GM23338 (cell line): ENCODE data around the gene TMEM234.
"Not testable (repeated sequence)": the region's sequence is repeated elsewhere in the genome, so short reads cannot be mapped to it uniquely, and the experiment has no call there.

ENCODE experiments used
- CREB1 ChIP-seq: fragments of 250-450 bp; sonication (Bioruptor Pico); IDR thresholded peaks from 2 replicates; pipeline ENCODE4 v1.5.0; 2020; ENCODE audit warnings: low read depth, mild to moderate bottlenecking, moderate library complexity
- EZH2 ChIP-seq: fragments of 200-600 bp; sonication (generic); IDR thresholded peaks from one replicate; pipeline ENCODE4 v1.8.0; 2017; ENCODE audit warnings: antibody characterized with exemption, mild to moderate bottlenecking, low read depth; ENCODE audit not compliant: unreplicated experiment
- EZH2phosphoT487 ChIP-seq: fragments of 200-600 bp; sonication (generic); IDR thresholded peaks from one replicate; pipeline ENCODE4 v1.8.1; 2018; ENCODE audit warnings: antibody characterized with exemption; ENCODE audit not compliant: unreplicated experiment
- JUNB ChIP-seq: IDR thresholded peaks from one replicate; pipeline ENCODE4 v1.6.1; 2016; ENCODE audit warnings: antibody characterized with exemption; ENCODE audit not compliant: unreplicated experiment
- NANOG ChIP-seq: IDR thresholded peaks from 2 replicates; pipeline ENCODE4 v1.6.1; 2016; ENCODE audit warnings: antibody characterized with exemption, borderline replicate concordance
- POLR2AphosphoS5 ChIP-seq: IDR thresholded peaks from 2 replicates; pipeline ENCODE4 v1.6.1; 2016; ENCODE audit warnings: antibody characterized with exemption, low read depth
- ZNF331 ChIP-seq: fragments of 250-450 bp; sonication (Bioruptor Pico); IDR thresholded peaks from 2 replicates; pipeline ENCODE4 v1.5.0; 2020; ENCODE audit warnings: low read depth, mild to moderate bottlenecking, moderate library complexity
- TF ChIP-seq, protein P1 (sequence below), 2 experiments: fragments of 200-600 bp in 1 of 2; sonication (generic) in 1 of 2; conservative IDR thresholded peaks; 2 replicates each; pipeline versions ENCODE4 v1.5.1 to v1.6.1; 2016 to 2017; ENCODE audit warnings: antibody characterized with exemption in 2 of 2, low read depth in 2 of 2, mild to moderate bottlenecking in 2 of 2, moderate library complexity in 1 of 2
- TF ChIP-seq, protein P2 (sequence below): IDR thresholded peaks from 2 replicates; pipeline ENCODE4 v1.6.1; 2016; ENCODE audit warnings: antibody characterized with exemption
- TF ChIP-seq, protein P3 (sequence below): IDR thresholded peaks from one replicate; pipeline ENCODE4 v1.6.1; 2018; ENCODE audit warnings: antibody characterized with exemption; ENCODE audit not compliant: unreplicated experiment
- TF ChIP-seq, protein P4 (sequence below): fragments of 250-450 bp; sonication (Bioruptor Pico); IDR thresholded peaks from 2 replicates; pipeline ENCODE4 v1.5.0; 2020; ENCODE audit warnings: mild to moderate bottlenecking, moderate library complexity

DNA sequence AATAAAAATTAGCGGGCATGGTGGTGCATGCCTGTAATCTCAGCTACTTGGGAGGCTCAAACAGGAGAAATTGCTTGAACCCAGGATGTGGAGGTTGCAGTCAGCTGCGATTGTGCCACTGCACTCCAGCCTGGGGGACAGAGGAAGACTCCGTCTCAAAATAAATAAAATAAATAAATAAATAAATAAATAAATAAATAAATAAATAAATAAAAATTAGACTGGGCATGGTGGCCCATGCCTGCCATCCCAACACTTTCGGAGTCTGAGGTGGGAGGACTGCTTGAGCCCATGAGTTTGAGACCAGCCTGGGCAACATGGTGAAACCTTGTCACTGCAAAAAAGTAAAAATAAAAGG is 41.1 kb upstream of the TMEM234 start:
- TF ChIP-seq EZH2phosphoT487; POLR2AphosphoS5; EZH2; CREB1 (CRISPR knock-in tag); JUNB; ZNF331 (CRISPR knock-in tag); NANOG: not testable (repeated sequence)
- TF ChIP-seq, protein P1, sequence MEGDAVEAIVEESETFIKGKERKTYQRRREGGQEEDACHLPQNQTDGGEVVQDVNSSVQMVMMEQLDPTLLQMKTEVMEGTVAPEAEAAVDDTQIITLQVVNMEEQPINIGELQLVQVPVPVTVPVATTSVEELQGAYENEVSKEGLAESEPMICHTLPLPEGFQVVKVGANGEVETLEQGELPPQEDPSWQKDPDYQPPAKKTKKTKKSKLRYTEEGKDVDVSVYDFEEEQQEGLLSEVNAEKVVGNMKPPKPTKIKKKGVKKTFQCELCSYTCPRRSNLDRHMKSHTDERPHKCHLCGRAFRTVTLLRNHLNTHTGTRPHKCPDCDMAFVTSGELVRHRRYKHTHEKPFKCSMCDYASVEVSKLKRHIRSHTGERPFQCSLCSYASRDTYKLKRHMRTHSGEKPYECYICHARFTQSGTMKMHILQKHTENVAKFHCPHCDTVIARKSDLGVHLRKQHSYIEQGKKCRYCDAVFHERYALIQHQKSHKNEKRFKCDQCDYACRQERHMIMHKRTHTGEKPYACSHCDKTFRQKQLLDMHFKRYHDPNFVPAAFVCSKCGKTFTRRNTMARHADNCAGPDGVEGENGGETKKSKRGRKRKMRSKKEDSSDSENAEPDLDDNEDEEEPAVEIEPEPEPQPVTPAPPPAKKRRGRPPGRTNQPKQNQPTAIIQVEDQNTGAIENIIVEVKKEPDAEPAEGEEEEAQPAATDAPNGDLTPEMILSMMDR (conservative IDR thresholded peaks at IDR 0.05; ENCODE audit: low read depth in 2 of 2) = not testable (repeated sequence)
- TF ChIP-seq, protein P2, sequence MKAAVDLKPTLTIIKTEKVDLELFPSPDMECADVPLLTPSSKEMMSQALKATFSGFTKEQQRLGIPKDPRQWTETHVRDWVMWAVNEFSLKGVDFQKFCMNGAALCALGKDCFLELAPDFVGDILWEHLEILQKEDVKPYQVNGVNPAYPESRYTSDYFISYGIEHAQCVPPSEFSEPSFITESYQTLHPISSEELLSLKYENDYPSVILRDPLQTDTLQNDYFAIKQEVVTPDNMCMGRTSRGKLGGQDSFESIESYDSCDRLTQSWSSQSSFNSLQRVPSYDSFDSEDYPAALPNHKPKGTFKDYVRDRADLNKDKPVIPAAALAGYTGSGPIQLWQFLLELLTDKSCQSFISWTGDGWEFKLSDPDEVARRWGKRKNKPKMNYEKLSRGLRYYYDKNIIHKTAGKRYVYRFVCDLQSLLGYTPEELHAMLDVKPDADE = not testable (repeated sequence)
- TF ChIP-seq, protein P3, sequence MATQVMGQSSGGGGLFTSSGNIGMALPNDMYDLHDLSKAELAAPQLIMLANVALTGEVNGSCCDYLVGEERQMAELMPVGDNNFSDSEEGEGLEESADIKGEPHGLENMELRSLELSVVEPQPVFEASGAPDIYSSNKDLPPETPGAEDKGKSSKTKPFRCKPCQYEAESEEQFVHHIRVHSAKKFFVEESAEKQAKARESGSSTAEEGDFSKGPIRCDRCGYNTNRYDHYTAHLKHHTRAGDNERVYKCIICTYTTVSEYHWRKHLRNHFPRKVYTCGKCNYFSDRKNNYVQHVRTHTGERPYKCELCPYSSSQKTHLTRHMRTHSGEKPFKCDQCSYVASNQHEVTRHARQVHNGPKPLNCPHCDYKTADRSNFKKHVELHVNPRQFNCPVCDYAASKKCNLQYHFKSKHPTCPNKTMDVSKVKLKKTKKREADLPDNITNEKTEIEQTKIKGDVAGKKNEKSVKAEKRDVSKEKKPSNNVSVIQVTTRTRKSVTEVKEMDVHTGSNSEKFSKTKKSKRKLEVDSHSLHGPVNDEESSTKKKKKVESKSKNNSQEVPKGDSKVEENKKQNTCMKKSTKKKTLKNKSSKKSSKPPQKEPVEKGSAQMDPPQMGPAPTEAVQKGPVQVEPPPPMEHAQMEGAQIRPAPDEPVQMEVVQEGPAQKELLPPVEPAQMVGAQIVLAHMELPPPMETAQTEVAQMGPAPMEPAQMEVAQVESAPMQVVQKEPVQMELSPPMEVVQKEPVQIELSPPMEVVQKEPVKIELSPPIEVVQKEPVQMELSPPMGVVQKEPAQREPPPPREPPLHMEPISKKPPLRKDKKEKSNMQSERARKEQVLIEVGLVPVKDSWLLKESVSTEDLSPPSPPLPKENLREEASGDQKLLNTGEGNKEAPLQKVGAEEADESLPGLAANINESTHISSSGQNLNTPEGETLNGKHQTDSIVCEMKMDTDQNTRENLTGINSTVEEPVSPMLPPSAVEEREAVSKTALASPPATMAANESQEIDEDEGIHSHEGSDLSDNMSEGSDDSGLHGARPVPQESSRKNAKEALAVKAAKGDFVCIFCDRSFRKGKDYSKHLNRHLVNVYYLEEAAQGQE = not testable (repeated sequence)
- TF ChIP-seq, protein P4, sequence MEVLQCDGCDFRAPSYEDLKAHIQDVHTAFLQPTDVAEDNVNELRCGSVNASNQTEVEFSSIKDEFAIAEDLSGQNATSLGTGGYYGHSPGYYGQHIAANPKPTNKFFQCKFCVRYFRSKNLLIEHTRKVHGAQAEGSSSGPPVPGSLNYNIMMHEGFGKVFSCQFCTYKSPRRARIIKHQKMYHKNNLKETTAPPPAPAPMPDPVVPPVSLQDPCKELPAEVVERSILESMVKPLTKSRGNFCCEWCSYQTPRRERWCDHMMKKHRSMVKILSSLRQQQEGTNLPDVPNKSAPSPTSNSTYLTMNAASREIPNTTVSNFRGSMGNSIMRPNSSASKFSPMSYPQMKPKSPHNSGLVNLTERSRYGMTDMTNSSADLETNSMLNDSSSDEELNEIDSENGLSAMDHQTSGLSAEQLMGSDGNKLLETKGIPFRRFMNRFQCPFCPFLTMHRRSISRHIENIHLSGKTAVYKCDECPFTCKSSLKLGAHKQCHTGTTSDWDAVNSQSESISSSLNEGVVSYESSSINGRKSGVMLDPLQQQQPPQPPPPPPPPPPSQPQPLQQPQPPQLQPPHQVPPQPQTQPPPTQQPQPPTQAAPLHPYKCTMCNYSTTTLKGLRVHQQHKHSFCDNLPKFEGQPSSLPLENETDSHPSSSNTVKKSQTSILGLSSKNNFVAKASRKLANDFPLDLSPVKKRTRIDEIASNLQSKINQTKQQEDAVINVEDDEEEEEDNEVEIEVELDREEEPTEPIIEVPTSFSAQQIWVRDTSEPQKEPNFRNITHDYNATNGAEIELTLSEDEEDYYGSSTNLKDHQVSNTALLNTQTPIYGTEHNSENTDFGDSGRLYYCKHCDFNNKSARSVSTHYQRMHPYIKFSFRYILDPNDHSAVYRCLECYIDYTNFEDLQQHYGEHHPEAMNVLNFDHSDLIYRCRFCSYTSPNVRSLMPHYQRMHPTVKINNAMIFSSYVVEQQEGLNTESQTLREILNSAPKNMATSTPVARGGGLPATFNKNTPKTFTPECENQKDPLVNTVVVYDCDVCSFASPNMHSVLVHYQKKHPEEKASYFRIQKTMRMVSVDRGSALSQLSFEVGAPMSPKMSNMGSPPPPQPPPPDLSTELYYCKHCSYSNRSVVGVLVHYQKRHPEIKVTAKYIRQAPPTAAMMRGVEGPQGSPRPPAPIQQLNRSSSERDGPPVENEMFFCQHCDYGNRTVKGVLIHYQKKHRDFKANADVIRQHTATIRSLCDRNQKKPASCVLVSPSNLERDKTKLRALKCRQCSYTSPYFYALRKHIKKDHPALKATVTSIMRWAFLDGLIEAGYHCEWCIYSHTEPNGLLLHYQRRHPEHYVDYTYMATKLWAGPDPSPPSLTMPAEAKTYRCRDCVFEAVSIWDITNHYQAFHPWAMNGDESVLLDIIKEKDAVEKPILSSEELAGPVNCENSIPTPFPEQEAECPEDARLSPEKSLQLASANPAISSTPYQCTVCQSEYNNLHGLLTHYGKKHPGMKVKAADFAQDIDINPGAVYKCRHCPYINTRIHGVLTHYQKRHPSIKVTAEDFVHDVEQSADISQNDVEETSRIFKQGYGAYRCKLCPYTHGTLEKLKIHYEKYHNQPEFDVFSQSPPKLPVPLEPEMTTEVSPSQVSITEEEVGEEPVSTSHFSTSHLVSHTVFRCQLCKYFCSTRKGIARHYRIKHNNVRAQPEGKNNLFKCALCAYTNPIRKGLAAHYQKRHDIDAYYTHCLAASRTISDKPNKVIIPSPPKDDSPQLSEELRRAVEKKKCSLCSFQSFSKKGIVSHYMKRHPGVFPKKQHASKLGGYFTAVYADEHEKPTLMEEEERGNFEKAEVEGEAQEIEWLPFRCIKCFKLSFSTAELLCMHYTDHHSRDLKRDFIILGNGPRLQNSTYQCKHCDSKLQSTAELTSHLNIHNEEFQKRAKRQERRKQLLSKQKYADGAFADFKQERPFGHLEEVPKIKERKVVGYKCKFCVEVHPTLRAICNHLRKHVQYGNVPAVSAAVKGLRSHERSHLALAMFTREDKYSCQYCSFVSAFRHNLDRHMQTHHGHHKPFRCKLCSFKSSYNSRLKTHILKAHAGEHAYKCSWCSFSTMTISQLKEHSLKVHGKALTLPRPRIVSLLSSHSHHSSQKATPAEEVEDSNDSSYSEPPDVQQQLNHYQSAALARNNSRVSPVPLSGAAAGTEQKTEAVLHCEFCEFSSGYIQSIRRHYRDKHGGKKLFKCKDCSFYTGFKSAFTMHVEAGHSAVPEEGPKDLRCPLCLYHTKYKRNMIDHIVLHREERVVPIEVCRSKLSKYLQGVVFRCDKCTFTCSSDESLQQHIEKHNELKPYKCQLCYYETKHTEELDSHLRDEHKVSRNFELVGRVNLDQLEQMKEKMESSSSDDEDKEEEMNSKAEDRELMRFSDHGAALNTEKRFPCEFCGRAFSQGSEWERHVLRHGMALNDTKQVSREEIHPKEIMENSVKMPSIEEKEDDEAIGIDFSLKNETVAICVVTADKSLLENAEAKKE (CRISPR knock-in tag) = not testable (repeated sequence)
